WTC11 (cell line): ENCODE measurements around the gene EMILIN3.

ENCODE experiments used
- CREB1 ChIP-seq: sonication (generic); formaldehyde crosslinking; IDR thresholded peaks from 2 replicates; pipeline ENCODE4 v1.8.0; 2023; ENCODE audit warnings: mild to moderate bottlenecking, missing genetic modification reagents
- CTCF ChIP-seq: fragments of 200-600 bp; IDR thresholded peaks from 2 replicates; pipeline ENCODE4 v1.8.0; 2022; ENCODE audit warnings: antibody characterized with exemption
- ESRRA ChIP-seq: sonication (generic); formaldehyde crosslinking; IDR thresholded peaks from 2 replicates; pipeline ENCODE4 v1.8.1; 2022; ENCODE audit warnings: mild to moderate bottlenecking, missing genetic modification reagents, borderline replicate concordance
- ETV6 ChIP-seq: sonication (generic); formaldehyde crosslinking; IDR thresholded peaks from 2 replicates; pipeline ENCODE4 v1.8.1; 2022; ENCODE audit warnings: mild to moderate bottlenecking, missing genetic modification reagents
- FOXK1 ChIP-seq: sonication (generic); formaldehyde crosslinking; IDR thresholded peaks from 2 replicates; pipeline ENCODE4 v1.8.0; 2022; ENCODE audit warnings: mild to moderate bottlenecking, moderate library complexity, missing genetic modification reagents
- MXD4 ChIP-seq: fragments of 250-450 bp; sonication (Bioruptor Pico); IDR thresholded peaks from 2 replicates; pipeline ENCODE4 v1.8.0; 2021; ENCODE audit warnings: mild to moderate bottlenecking, moderate library complexity, borderline replicate concordance
- TCF7 ChIP-seq: sonication (generic); formaldehyde crosslinking; IDR thresholded peaks from 2 replicates; pipeline ENCODE4 v1.8.0; 2022; ENCODE audit warnings: mild to moderate bottlenecking, low read depth, missing genetic modification reagents, moderate library complexity
- TP53 ChIP-seq: sonication (generic); formaldehyde crosslinking; IDR thresholded peaks from 2 replicates; pipeline ENCODE4 v1.8.1; 2023; ENCODE audit warnings: mild to moderate bottlenecking, missing genetic modification reagents
- ZNF121 ChIP-seq: sonication (generic); formaldehyde crosslinking; IDR thresholded peaks from 2 replicates; pipeline ENCODE4 v1.8.0; 2023; ENCODE audit warnings: missing genetic modification reagents
- ZNF263 ChIP-seq: sonication (generic); formaldehyde crosslinking; IDR thresholded peaks from 2 replicates; pipeline ENCODE4 v1.8.1; 2022; ENCODE audit warnings: low read depth, mild to moderate bottlenecking, moderate library complexity, missing genetic modification reagents
- TF ChIP-seq, protein P1 (sequence below): sonication (generic); formaldehyde crosslinking; IDR thresholded peaks from 2 replicates; pipeline ENCODE4 v1.8.1; 2023; ENCODE audit warnings: mild to moderate bottlenecking, missing genetic modification reagents, moderate library complexity
- TF ChIP-seq, protein P2 (sequence below): sonication (generic); formaldehyde crosslinking; IDR thresholded peaks from 2 replicates; pipeline ENCODE4 v1.8.1; 2022; ENCODE audit warnings: low read depth, mild to moderate bottlenecking, moderate library complexity, missing genetic modification reagents, borderline replicate concordance

GRCh38 chr20:41318271-41318649 lies 48.4 kb downstream of the EMILIN3 start:
- TF ChIP-seq, protein P1, sequence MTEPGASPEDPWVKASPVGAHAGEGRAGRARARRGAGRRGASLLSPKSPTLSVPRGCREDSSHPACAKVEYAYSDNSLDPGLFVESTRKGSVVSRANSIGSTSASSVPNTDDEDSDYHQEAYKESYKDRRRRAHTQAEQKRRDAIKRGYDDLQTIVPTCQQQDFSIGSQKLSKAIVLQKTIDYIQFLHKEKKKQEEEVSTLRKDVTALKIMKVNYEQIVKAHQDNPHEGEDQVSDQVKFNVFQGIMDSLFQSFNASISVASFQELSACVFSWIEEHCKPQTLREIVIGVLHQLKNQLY (CRISPR knock-in tag), result no peak
- TF ChIP-seq, protein P2, sequence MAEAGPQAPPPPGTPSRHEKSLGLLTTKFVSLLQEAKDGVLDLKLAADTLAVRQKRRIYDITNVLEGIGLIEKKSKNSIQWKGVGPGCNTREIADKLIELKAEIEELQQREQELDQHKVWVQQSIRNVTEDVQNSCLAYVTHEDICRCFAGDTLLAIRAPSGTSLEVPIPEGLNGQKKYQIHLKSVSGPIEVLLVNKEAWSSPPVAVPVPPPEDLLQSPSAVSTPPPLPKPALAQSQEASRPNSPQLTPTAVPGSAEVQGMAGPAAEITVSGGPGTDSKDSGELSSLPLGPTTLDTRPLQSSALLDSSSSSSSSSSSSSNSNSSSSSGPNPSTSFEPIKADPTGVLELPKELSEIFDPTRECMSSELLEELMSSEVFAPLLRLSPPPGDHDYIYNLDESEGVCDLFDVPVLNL (CRISPR knock-in tag), result no peak
- no peak for TF ChIP-seq TP53 (CRISPR knock-in tag)
- TF ChIP-seq ZNF121 (CRISPR knock-in tag), result no peak
- TF ChIP-seq CREB1 (CRISPR knock-in tag), result no peak
- no peak for TF ChIP-seq ZNF263 (CRISPR knock-in tag)
- TF ChIP-seq MXD4 (CRISPR knock-in tag), result no peak
- TF ChIP-seq TCF7 (CRISPR knock-in tag), result no peak
- no peak for TF ChIP-seq ETV6
- TF ChIP-seq FOXK1 (CRISPR knock-in tag), result no peak
- no peak for TF ChIP-seq CTCF
- no peak for TF ChIP-seq ESRRA (CRISPR knock-in tag)
